NK-92 (cell line): Measurements from ENCODE around the gene LMAN2.
"Not testable (repeated sequence)": the region's sequence is repeated elsewhere in the genome, so short reads cannot be mapped to it uniquely, and the experiment has no call there.

Experiments
- DNase-seq: peaks from one replicate; lab custom pipeline; 2025; ENCODE audit not compliant: unreplicated experiment; lab: John Stamatoyannopoulos, UW

LMAN2 gene

DNA sequence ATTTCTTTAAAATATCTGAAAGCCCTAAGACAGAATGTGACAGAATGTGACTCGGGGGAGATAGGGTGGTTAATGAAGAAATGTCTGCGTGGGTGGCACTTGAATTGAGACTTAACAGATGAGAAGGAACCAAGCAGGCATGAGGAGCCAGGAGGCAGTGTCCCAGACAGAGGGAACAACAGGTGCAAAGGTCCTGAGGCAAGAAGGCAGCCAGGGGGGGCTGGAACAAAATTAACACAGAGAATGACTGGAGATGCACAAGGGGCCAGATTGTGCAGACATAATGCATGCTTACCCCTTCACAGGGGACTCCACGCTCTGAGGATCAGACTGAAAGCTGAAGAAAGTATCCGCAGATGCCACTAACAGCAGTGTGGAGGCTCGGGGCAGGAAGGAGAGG is 1.7 kb downstream of the LMAN2 start:
- DNase-seq: no peak

DNA sequence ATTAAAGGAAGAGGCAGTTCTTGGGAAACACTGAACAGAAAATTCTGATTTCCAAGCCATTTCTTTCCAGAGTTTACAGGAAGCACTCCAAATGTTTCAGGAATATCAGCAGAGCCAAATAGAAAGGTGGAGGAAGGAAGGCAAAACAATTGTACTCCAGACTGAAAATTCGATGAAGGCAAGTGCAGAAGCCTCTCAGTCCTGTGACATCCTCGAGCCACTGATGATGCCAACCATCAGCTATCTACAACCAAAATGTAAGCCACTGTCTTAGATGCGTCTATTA is 2.2 kb downstream of the LMAN2 start:
- no peak for DNase-seq

- no peak for DNase-seq
These were observed 3.8 kb downstream of the LMAN2 start for GRCh38 chr5:177347699-177348098.

- DNase-seq: no peak
These were observed 4.6 kb downstream of the LMAN2 start for GRCh38 chr5:177346820-177347219.

- no peak for DNase-seq
These were observed 6.6 kb downstream of the LMAN2 start for GRCh38 chr5:177344891-177345290.

GRCh38 chr5:177343777-177344176 is 7.7 kb downstream of the LMAN2 start:
- no peak for DNase-seq

DNA sequence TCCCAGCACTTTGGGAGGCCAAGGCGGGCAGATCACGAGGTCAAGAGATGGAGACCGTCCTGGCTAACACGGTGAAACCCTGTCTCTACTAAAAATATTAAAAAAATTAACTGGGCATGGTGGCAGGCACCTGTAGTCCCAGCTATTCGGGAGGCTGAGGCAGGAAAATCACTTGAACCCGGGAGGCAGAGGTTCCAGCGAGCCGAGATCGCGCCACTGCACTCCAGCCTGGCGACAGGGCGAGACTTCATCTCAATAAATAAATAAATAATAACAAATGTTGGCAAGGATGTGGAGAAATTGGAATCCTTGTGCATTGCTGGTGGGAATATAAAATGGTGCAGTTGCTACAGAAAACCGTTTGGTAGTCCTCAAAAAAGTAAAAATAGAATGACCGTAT is 8.5 kb downstream of the LMAN2 start:
- not testable (repeated sequence) for DNase-seq

DNA sequence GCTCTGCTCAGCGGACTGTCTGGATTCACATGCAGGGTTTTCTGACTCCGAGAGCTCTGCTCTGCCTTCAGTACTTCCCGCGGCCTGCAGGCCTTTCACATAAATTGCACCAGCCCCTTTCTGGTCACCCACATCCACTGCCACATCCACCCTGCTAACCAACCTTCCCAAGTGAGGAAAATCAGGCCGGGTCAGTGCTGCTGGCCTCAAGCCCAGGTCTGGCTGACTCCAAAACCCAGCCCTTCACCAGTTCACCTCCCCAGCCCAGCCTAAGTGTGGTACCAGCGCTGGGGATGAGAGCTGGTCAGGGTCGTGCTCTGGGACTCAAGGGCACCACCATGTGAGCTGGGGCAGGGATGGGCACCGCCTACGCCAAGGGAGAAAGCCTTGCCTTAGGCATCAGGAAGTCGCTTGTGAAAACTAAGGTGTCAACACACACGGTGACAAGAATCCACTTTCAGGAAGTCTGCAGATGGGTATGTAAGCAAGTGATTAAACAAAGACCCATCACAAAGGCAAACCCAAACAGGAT is 12.3 kb downstream of the LMAN2 start:
- no peak for DNase-seq

- no peak for DNase-seq
These were observed 13.0 kb downstream of the LMAN2 start for GRCh38 chr5:177338251-177339106.

DNA sequence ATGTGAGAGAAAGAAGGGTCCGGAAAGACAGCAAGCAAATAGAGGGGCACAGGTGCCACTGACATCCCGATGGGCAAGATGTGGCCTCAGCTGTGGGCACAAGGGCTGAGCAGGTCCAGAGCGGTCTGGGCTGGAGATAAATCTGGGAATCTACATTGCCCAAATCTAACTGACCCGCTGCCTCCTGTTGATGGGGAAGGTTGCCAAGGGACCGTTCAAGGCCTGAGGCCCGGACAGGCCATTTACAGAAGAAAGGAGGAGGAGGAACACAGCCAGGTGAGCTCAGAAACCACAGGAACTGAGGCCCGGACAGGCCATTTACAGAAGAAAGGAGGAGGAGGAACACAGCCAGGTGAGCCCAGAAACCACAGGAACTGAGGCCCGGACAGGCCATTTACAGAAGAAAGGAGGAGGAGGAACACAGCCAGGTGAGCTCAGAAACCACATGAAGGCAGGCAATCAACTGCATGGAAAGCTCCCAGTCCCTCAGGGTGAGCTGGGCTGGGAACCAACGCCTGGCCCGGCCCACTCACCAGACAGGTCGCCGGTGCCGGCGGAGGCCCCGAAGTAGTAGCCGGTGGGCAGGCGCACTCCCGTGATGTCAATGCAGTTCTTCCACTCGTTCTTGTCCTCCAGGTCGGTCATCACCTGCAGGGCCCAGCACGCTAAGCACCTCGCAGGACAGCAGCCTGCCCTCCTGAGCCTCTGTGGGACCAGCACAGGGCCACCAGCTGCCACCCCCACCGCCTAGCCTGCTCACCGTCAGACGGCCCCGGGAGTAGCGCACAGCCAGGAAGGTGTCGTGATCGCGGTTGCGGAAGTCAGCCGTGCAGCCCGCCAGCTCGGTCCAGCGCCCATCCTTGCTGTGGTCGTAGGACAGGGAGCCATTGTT is 14.6 kb downstream of the LMAN2 start:
- no peak for DNase-seq

- DNase-seq: no peak
These were observed 15.4 kb downstream of the LMAN2 start for GRCh38 chr5:177336112-177336511.

GRCh38 chr5:177335701-177336065 is 15.8 kb downstream of the LMAN2 start:
- DNase-seq: no peak

- no peak for DNase-seq
These were observed 16.4 kb downstream of the LMAN2 start for GRCh38 chr5:177334781-177335700.

GRCh38 chr5:177334155-177334551 is 17.3 kb downstream of the LMAN2 start:
- DNase-seq: no peak

DNA sequence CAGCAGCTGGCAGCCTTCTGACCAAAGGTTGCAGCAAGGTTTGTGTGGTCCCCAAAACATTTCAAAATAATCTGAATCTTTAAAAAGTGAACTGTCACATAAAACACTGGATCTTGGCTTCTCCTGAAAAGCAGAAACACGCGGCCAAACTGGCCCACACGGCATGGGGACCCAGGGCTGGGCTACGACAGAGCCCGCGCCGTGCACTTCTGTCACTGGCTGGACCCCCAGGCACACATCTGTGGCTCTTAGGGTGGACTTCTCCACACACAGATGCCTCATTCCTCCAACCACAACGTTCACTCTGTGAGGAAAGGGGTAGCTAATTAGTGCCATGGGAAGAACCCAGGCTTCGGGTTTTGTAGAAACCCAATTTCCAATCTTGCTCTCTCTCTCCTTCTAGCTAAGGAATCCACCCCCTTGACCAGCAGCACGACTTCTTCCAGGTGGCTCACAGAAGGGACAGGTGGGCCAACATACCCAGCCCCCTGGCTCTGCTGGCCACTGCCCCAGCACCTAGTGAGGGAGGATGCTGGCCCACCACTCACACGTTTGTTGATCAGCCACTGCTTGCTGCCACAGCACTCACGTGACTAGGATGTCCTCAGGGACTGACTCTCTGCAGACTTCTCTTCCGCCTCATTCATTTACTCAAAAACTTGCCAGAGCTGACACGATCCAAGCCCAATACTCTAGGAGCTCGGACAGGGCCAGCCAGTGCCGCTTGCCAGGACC is 17.9 kb downstream of the LMAN2 start:
- DNase-seq: no peak

- DNase-seq: no peak
These were observed 18.6 kb downstream of the LMAN2 start for GRCh38 chr5:177332896-177333260.

GRCh38 chr5:177332031-177332895 is 19.2 kb downstream of the LMAN2 start:
- no peak for DNase-seq

DNA sequence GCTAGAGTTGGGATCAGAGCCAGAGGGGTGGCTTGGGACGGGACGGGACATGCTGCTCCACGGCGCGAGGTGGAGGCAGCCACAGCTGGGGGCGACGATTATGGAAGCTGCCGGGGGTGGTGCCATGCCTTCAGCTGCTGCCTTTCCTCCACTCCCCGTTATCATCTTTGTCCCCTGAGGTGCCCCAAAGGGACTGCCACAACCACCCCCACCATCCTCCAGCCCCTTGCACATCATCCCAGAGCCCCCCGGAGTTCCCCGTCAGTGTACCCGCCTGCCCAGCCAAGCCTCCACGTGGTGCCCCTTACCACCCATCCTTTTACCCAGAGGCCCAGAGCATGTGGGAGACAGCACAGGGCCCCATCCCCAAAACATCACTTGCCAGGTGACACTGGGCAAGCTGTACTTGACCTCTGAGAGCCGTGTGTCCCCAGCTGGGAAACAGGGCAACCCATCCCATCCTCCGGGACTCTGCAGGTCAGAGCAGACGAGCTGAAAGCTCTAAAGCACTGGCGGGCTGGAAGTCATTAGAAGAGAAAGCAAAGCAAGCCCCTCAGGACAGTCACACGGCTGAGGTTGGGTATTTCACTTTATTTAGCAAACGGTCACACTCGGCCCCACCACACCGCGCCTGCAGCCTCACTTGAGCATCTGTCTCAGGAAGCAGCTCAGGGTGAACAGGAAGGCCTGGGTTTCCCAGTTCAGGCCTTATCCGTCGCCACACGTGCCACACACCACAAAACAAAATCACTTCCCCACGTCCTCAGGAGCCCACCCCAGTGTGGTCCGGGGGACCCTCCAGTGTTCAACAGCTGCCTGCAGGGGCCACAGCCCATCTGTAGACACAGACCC is 20.3 kb downstream of the LMAN2 start:
- DNase-seq: no peak

DNA sequence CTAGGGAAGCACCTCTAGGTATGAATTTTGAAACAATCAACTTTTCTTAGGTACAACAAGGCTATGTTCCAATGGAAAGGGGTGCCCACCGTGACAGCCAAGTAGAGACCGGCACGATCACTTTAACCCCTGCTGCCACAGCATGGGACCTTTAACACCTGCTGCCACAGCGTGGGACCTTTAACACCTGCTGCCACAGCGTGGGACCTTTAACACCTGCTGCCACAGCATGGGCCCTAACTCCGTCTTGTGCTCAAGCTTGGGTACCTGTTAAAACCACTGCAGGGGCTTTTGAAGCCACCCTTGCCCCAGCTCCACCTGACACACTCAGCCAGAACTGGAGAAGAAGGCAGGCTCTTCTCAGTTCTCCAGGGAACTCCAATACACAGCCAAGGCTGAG is 21.6 kb downstream of the LMAN2 start:
- DNase-seq: no peak
